Endothelial cell of umbilical vein (primary cell): Measurements from ENCODE around the gene CAMTA1.

ENCODE experiments used
- CTCF ChIP-seq, 2 donors: IDR thresholded peaks; 1 replicate in 1 of 2; 2 replicates in 1 of 2; pipeline ENCODE4 v1.5.1; 2011; ENCODE audit warnings: low read length in 2 of 2, mild to moderate bottlenecking in 2 of 2, moderate library complexity in 2 of 2, control low read depth in 1 of 2, inconsistent platforms in 1 of 2, low read depth in 1 of 2; ENCODE audit not compliant: insufficient read depth in 1 of 2; ENCODE audit errors: extremely low read depth in 1 of 2
- EZH2 ChIP-seq: IDR thresholded peaks from 2 replicates; pipeline ENCODE4 v1.6.1; 2012; ENCODE audit warnings: borderline replicate concordance, low read depth, mild to moderate bottlenecking, moderate library complexity, low read length, inconsistent platforms; ENCODE audit not compliant: severe bottlenecking
- GATA2 ChIP-seq: IDR thresholded peaks from 2 replicates; pipeline ENCODE4 v1.7.0; 2011; ENCODE audit warnings: low read depth, mild to moderate bottlenecking, moderate library complexity, mixed read lengths, low read length; ENCODE audit not compliant: insufficient read length, insufficient read depth
- MAX ChIP-seq: IDR thresholded peaks from 2 replicates; pipeline ENCODE4 v1.6.1; 2011; ENCODE audit not compliant: insufficient read depth, insufficient read length
- POLR2A ChIP-seq: IDR thresholded peaks from 2 replicates; pipeline ENCODE4 v1.6.1; 2012; ENCODE audit warnings: low read depth, mild to moderate bottlenecking, control low read depth, low read length
- POLR2AphosphoS5 ChIP-seq: IDR thresholded peaks from 2 replicates; pipeline ENCODE4 v1.6.1; 2012; ENCODE audit warnings: low read depth, mild to moderate bottlenecking, control low read depth, low read length, moderate library complexity; ENCODE audit not compliant: insufficient read depth

- TF ChIP-seq POLR2A, result no peak
- TF ChIP-seq CTCF (IDR thresholded peaks at IDR 0.05; ENCODE audit: extremely low read depth in 1 of 2, insufficient read depth in 1 of 2, low read depth in 1 of 2, low read length in 2 of 2), result no peak
- TF ChIP-seq POLR2AphosphoS5, result no peak
- TF ChIP-seq EZH2, result no peak
- no peak for TF ChIP-seq MAX
- TF ChIP-seq GATA2, result no peak
Observed at GRCh38 chr1:7287013-7287412, 501.8 kb downstream of the CAMTA1 start.
